HG03039 (cell line): ENCODE data around the gene UBXN6.

ENCODE experiments used
- ATAC-seq: cut with Tn5 transposase; IDR thresholded peaks from one replicate; pipeline ENCODE4 v1.9.1; 2021; ENCODE audit warnings: mild to moderate bottlenecking, moderate library complexity; ENCODE audit not compliant: unreplicated experiment

UBXN6 gene

DNA sequence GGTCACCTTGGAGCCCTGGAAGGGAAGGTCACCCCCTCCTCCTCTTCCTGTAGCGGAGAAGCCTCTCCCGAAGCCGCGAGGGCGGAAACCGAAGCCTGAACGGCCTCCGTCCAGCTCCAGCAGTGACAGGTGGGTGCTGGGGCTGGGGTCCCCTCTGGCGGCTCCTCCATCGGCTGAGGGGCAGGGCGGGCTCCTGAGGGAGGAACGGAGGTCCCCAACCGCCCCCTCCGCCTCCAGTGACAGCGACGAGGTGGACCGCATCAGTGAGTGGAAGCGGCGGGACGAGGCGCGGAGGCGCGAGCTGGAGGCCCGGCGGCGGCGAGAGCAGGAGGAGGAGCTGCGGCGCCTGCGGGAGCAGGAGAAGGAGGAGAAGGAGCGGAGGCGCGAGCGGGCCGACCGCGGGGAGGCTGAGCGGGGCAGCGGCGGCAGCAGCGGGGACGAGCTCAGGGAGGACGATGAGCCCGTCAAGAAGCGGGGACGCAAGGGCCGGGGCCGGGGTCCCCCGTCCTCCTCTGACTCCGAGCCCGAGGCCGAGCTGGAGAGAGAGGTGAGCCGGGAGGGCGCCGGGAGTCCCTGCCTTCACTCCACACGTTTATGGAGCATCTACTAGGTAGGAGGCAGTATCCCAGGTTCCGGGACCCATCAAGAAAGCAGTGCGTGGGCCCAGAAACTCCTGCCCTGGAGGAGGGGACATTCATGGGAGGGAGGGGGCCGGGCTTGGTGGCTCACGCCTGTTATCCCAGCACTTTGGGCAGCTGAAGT is 36.5 kb upstream of the UBXN6 start:
- no peak for ATAC-seq

DNA sequence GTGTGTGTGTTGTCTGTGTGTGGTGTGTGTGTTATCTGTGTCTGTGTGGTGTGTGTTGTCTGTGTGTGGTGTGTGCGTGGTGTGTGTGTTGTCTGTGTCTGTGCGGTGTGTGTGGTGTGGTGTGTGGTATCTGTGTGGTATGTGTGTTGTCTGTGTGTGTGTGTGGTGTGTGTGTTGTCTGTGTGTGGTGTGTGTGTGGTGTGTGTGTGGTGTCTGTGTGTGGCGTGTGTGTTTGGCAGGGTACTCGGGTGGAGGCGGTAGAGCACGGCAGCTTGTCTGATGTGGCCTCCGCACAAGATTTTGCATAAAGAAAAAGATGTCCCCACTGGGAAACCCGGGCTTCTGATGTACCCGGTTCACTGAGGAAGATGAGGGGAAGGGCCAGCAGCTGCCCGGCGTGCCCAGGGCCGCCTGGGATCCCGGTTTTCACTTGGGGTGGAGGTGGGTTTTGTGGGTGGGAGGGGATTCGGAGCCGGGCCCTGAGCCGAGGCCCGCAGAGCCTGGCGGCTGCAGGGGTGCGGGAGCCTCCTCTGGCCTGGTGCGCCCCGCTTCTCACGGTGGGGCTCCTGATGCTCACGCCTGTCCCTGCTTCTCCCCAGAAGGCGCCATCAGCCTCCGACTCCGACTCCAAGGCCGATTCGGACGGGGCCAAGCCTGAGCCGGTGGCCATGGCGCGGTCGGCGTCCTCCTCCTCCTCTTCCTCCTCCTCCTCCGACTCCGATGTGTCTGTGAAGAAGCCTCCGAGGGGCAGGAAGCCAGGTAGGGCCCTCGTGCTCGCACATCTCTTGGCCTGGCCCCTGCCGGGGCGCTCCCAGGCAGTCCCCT is 35.7 kb upstream of the UBXN6 start:
- ATAC-seq: no peak

DNA sequence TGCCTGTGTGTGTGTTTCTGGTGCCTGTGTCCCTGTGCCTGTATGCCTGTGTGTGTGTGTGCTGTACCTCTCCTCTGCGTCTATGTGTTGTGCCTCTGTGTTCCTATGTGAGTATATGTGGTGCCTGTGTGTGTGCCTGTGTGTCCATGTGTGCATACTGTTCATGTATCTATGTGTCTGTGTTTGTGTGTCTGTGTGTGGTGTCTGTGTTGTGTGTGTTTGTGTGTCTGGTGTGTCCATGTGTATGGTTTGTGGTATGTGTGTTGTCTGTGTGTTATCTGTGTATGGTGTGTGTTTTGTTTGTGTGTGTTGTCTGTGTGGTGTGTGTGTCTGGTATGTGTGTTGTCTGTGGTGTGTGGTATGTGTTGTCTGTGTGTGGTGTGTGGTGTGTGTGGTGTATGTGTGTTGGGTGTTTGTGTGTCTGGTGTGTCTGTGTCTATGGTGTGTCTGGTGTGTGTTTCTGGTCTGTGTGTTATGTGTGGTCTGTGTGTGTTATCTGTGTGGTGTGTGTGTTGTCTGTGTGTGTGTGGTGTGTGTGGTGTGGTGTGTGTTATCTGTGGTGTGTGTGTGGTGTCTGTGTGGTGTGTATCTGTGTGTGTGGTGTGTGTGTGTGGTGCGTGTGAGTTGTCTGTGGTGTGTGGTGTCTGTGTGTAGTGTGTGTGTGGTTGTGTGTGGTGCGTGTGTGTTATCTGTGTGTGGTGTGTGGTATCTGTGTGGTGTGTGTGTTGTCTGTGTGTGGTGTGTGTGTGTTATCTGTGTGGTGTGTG is 34.9 kb upstream of the UBXN6 start:
- ATAC-seq: no peak

DNA sequence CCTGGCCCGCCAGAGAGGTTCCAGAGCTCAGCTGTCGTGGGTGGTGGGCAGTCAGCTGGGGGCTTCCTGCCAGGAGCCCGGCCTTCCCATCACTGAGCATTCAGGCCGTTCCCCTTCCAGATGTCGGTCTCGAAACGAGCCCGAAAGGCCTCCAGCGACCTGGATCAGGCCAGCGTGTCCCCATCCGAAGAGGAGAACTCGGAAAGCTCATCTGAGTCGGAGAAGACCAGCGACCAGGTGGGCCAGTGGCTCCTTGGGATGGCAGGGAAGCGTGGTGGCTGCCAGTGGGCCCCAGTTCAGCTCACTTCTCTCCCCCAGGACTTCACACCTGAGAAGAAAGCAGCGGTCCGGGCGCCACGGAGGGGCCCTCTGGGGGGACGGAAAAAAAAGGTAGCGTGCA is 33.9 kb upstream of the UBXN6 start:
- ATAC-seq: no peak

DNA sequence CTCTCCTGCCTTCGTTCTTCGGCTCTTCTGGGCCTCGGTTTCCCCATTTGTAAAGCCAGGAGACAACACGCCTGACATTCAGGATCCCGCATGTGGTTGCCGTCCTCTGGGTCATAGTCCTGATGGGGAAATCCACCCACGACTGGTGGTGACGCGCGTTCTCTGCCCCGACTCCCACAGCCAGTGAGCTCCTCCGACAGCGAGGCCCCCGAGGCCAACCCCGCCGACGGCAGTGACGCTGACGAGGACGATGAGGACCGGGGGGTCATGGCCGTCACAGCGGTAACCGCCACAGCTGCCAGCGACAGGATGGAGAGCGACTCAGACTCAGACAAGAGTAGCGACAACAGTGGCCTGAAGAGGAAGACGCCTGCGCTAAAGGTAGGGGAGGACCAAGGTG is 30.9 kb upstream of the UBXN6 start:
- no peak for ATAC-seq

DNA sequence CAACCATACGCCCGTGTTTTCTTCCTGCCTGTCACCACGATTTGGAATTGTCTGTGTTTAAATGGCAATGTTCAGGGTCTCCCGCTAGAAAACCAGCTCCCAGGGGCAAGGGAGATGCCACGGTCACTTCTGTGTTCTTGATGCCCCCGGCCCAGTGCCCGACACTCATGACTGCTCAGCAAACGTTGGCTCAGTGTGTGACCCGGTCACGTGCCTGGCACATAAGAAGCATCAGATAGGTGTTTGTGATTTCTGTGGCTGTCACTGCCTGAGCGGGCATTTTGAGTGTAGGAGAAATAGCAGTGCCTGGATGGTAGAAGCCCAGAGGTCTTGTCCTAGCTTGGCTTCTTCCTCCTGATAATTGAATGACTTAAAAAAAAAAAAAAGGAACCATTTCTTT is 30.0 kb upstream of the UBXN6 start:
- no peak for ATAC-seq

DNA sequence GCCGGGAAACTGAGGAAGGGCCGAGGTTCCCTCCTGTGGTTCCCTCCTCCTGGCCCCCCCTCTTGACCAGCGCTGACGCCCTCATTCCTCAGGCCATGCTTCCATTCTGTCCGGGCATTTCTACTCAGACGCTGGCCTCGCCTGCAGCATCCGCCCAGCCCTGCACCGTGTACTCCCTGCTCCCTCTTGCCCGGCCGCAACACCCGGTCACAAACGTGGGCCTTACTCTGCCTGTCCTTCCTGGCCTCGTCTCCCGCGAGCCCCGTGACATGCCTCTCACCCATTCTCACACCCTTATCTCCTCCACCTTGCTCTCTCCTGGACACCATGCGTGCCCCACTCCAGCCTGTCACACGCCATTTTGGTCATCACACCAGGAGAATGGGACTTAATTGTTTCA is 25.8 kb upstream of the UBXN6 start:
- ATAC-seq: no peak

DNA sequence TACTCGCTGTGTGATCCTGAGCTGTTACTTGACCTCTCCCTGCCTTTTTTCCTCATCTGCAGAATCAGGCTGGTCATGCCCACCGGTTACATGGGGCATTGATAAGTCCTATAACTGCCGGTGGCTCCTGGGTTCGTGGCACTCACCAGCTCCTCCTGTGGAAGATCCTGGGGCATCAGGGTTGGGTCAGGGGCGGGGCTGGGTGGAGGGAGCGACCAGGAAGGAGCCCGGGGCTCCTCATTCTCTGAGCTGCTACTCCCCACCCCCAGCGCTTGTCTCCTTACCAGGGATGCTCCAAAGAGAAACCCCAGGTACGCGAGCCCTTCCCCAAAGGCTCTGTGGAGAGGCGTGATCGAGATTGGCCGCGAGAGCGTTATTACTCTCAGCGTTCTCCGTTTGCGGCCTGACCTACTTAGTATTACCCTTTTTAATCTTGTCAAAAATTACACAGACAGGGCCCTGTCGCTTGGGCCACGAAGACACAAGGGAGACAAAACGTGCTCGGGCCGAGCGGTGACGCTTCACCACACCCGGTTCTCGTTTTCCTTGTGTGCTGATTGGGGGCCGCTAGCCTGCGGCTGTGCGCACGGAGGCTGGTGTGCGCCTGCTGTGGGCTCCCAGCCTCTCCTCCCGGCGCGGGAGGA is 25.2 kb upstream of the UBXN6 start:
- no peak for ATAC-seq

DNA sequence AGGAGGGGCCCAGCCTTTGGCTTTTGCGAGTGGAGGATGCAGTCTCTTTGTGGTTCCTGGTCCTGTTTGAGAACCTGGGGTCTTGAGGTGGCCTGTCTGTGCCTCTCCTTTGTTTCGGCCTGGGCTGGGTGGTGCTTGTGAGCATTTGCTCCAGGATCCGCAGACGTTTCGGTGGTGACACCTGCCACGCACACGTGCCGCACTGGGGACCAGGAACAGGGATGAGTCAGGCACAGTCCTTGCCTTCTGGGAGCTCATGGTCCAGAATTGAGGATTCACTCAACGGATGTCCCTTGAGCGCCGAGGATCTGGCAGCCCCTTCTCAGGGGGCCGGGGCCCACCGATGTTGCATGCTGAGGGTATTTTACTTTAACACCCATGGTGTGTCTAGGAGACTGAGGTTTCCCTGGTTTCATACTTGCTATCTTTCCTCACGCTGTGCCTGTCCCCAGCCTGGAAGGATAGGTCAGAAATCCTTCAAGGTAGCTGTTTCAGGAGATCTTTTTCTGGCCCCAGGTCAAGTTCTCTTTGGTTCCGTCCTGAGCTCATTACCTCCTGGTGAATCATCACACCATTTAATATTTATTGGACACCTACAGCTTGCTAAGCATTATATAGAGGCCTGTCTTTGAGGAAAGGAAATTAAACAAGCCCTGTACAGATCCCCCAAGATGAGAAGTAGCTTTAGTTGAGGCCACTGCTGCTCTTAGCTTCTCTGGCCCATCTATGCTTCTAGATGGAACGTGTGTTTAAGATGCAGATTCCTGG is 19.6 kb upstream of the UBXN6 start:
- ATAC-seq: no peak

DNA sequence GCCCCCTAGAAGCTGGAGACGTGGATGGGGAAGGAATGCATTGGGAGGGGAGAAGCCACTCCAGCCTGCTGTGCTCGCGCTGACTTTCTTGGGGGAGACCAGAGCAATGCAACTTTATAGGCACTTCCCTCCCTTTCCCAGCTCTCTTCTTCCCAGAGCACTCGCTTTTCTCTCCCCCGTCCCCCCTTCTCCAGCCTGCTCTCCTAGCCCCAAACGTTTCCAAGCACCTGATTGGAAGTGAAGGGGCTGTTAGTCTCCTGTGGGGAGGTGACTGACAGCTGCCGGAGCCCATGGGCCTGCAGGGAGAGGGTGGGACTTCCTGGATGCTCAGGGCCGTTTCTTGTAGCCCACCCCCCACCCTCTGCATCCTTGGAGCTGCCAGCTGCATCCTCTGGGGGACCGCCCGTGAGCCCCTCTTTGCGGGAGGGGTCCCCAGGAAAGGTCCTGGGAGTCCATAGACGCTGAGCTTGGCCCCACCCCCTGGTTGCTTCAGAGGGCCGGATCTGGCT is 17.0 kb upstream of the UBXN6 start:
- ATAC-seq: no peak

DNA sequence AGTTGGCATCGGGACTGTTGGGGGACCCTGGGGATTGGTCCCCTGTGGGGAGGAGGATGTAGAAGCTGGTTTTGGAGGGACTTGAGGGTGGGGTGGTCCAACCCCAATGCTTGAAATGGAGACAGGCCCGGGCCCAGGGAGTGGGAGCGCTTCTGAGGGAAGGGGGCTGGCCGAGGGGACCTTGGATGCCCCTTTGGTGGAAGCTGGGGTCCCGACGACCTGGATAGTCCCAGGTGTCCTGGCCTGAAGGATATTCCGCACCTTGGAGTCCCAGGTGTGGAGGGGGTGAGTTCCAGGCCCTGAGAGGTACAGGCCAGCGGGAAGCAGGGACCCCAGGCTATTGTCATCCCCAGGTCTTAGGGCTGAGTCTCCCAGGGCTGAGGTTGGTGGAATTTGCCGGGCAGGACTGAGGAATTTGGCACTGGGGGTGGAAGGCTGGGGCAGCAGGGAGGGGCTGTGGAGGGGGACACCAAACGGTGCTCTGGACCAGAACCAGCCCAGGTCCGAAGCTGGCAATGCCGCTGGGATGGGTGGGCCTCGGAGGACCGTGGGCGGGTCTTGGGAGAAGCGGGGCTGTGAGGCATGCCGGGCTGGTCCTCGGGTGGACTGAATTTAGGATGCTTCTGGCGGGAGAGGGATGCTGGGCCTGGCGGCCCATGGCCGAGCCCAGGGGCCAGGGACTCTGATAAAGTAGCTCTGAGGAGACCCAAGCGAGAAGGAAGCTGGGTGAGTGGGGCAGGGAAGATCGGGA is 16.3 kb upstream of the UBXN6 start:
- no peak for ATAC-seq

DNA sequence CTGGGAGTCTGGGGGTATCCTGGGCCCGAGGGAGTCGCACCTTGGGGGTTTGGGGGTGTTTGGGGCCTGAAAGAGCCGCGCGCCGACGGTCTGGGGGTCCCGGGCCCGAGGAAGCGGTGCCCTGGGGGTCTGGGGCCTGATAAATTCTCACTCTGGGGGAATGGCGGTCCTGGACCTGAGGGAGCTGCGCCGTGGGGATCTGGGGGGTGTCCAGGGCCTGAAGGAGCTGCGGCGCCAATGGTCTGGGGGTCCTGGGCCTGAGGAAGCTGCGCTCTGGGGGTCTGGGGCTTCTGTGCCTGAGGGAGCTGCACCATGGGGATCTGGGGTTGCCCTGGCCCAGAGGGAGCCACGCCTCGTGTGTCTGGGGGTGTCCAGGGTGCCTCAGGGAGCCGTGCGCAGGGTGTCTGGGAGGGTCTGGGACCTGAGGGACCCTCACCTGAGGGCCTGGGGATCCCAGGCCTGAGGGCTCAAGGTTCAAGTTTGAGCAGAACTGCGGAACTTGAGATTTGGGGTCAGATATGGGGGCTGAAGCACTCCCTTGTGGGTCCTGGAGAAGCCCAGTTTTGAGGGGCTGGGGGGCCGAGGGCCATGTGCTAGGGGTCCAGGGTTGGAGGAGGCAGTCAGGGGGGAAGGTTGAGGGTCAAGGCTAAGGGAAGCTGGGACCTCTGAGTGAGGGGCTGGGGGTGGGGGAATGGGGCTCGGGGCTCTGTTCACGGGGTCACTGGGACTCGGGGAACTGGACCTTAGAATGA is 15.6 kb upstream of the UBXN6 start:
- ATAC-seq: no peak

DNA sequence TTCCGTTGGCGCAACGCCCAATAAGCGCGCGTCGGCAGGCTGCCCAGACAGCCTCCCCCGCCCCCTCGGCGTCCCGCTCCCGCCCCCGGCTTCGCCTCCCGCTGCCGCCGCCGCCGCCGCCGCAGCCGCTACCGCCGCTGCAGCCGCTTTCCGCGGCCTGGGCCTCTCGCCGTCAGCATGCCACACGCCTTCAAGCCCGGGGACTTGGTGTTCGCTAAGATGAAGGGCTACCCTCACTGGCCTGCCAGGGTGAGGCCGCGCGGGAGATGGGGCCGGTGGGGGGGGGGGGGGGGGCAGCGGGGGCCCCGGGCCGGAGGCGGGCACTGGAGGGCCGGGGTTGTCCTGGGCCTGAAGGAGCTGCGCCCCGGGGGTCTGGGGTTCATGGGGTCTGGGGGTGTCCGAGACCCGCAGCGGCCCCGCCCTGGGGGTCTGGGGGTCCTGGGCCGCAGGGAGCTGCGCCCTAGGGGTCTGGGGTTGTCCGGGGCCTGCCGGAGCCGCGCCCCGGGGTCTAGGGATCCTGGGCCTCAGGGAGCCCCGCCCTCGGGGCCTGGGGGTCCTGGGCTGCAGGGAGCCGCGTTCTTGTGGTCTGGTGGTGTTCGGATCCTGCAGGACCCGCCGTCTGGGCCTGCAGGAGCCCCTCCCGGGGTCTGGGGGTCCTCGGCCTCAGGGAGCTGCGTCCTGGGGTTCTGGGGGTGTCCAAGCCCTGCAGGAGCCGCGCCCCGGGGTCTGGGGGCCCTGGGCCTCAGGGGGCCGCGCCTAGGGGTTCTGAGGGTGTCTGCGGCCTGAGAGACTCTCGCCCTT is 14.8 kb upstream of the UBXN6 start, which contains the start of gene HDGFL2:
Gene HDGFL2, plus strand, starts transcription at position 124 of the 801 bp plus-strand sequence. Its CDS starts 54 bp downstream, at position 178.
- ATAC-seq: no peak

DNA sequence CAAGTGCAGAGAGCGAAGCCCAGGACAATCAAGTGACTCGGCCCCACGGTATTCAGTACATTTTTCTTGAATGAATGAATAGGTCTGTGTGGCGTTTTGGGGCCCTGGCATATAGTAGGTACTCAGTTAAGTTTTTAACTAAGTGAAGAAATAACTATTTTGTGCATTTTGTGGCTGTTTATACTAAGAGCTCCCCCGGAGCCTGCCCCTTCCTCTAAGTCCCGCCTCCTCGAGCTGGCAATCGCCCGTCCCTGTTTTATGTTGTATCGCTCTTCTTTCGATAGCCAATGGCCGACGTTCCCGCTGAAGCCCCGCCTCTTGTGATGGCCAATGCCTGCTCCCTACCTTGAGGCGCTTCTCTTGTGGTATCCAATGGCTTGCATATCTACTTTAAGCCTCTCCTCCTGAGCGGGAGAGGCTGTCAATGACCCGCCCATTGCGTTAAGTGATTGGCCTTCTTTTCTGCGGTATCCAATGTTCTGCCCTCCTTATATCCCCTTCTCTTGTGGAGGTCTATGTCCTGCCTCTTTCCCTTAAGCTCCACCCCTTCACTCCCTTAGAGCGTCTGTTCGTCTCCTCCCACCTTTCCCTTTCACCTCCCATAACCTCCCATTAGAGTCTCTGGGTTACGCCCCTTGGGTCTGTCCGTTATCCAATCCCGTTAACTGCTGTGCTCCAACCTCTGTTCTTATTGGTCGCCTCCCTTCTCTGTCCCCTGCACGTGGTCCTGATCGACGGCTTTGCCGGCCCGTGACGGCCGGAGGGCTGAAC is 14.0 kb upstream of the UBXN6 start:
- ATAC-seq: peak; percentile 71

DNA sequence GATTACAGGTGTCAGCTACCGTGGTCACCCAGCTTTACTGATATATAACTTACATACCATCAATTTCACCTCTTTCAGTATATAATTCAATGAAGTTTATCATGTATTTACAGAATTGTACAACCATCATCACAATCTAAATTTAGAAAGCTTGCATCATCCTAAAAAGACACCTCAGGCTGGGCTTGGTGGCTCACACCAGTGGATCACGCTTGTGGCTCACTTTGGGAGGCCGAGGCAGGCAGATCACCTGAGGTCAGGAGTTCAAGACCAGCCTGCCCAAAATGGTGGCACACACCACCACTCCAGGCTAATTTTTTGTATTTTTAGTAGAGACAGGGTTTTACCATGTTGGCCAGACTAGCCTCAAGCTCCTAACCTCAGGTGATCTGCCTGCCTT is 10.2 kb upstream of the UBXN6 start:
- ATAC-seq: no peak

DNA sequence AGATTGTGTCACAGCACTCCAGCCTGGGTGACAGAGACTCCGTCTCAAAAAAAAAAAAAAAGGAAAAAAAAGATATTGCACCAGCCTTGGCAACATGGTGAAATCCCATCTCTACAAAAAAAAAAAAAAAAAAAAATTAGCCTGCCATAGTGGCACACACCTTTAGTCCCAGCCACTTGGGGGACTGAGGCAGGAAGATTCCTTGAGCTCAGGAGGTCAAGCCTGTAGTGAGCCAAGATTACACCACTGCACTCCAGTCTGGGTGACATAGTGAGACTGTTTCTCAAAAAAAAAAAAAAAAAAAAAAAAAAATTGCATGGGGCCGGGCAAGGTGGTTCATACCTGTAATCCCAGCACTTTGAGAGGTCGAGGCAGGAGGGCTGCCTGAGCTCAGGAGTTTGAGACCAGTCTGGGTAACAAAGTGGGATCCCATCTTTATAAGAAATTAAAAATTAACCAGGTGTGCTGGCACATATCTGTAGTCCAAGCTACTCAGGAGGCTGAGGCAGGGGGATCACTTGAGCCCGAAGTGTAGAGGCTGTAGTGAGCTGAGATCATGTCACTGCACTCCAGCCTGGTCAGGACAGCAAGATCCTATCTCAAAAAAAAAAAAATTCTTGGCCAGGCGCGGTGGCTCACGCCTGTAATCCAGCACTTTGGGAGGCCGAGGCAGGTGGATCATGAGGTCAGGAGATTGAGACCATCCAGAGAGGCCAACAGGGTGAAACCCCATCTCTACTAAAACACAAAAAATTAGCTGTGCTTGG is 7.4 kb upstream of the UBXN6 start:
- no peak for ATAC-seq
